H1 (cell line): ENCODE data around the gene PHC2. TPM values are rescaled to one million over a fixed set of nuclear protein-coding genes. Genes with fewer than 3 reads are reported as not detected.

Experiments
- CTCF ChIA-PET: fragments of 300-600 bp; sonication (Branson Sonifier 250); formaldehyde crosslinking; loops from one replicate; lab custom pipeline; 2021; ENCODE audit not compliant: partially characterized antibody; lab: Charles Lee
- POLR2A ChIA-PET: fragments of 300-600 bp; sonication (Branson Sonifier 250); formaldehyde crosslinking; loops from one replicate; lab custom pipeline; 2021; ENCODE audit warnings: inconsistent platforms; ENCODE audit not compliant: partially characterized antibody; lab: Charles Lee
- DNase-seq, 2 experiments: peaks; one replicate each; pipeline versions ENCODE4 v3.0.0 to v3.0.0-alpha.2; 2010 to 2022; ENCODE audit warnings: low spot score in 2 of 2, low read depth in 1 of 2, mixed read lengths in 1 of 2
- FAIRE-seq: peaks from 2 replicates; lab custom pipeline; 2011; peaks lifted over from hg19 to GRCh38; lab: Jason Lieb, UNC
- H2AFZ ChIP-seq: 2 replicates; pipeline ENCODE4 v1.8.1; 2012; ENCODE audit warnings: low read length, inconsistent platforms
- H2AK5ac ChIP-seq: 2 replicates; pipeline ENCODE4 v1.6.1; 2013; ENCODE audit warnings: low read depth, low read length
- H2BK120ac ChIP-seq: replicated peaks from 2 replicates; pipeline ENCODE3; 2013; ENCODE audit warnings: low read depth, low read length, inconsistent platforms
- H2BK12ac ChIP-seq: 2 replicates; pipeline ENCODE4 v1.6.1; 2013; ENCODE audit warnings: low read depth, low read length
- H2BK15ac ChIP-seq: 2 replicates; pipeline ENCODE4 v1.6.1; 2013; ENCODE audit warnings: low read length
- H2BK20ac ChIP-seq: 2 replicates; pipeline ENCODE4 v1.6.1; 2013; ENCODE audit warnings: low read length
- H2BK5ac ChIP-seq: 2 replicates; pipeline ENCODE4 v1.6.1; 2013; ENCODE audit warnings: low read depth, low read length
- H3K14ac ChIP-seq: 2 replicates; pipeline ENCODE4 v1.6.1; 2013; ENCODE audit warnings: inconsistent platforms; ENCODE audit not compliant: insufficient read length
- H3K18ac ChIP-seq: 2 replicates; pipeline ENCODE4 v1.6.1; 2013; ENCODE audit warnings: low read length; ENCODE audit errors: extremely low read depth
- H3K23ac ChIP-seq: 2 replicates; pipeline ENCODE4 v1.6.1; 2013; ENCODE audit warnings: inconsistent platforms; ENCODE audit not compliant: insufficient read length
- H3K23me2 ChIP-seq: 2 replicates; pipeline ENCODE4 v1.6.1; 2013; ENCODE audit warnings: low read depth, low read length
- H3K27ac ChIP-seq: 2 replicates; pipeline ENCODE4 v1.6.1; 2011; ENCODE audit warnings: low read depth, low read length, inconsistent platforms
- H3K27me3 ChIP-seq, 4 experiments: replicated peaks in 1 of 4; 1 replicate in 1 of 4; 2 replicates in 3 of 4; pipeline versions ENCODE4 v1.6.1 to v1.8.1; 2011 to 2013; ENCODE audit warnings: low read length in 3 of 4, mild to moderate bottlenecking in 3 of 4, inconsistent platforms in 2 of 4, mixed read lengths in 2 of 4, moderate library complexity in 1 of 4; ENCODE audit not compliant: control insufficient read depth in 3 of 4, insufficient read depth in 3 of 4; ENCODE audit errors: extremely low read depth in 1 of 4
- H3K36me3 ChIP-seq, 4 experiments: 2 replicates each; pipeline versions ENCODE4 v1.6.1 to v1.8.1; 2011 to 2013; ENCODE audit warnings: mild to moderate bottlenecking in 4 of 4, low read length in 3 of 4, moderate library complexity in 2 of 4, control low read depth in 1 of 4, inconsistent platforms in 1 of 4; ENCODE audit not compliant: insufficient read depth in 4 of 4, control insufficient read depth in 2 of 4
- H3K4ac ChIP-seq: replicated peaks from 2 replicates; pipeline ENCODE3; 2013; ENCODE audit warnings: low read length, low read depth, mixed read lengths, inconsistent platforms; ENCODE audit not compliant: insufficient read length
- H3K4me1 ChIP-seq, 4 experiments: replicated peaks in 1 of 4; 1 replicate in 1 of 4; 2 replicates in 3 of 4; pipeline versions ENCODE4 v1.6.1 to v1.8.1; 2011 to 2013; ENCODE audit warnings: low read length in 3 of 4, inconsistent platforms in 2 of 4, mixed read lengths in 1 of 4; ENCODE audit not compliant: insufficient read depth in 4 of 4, control insufficient read depth in 3 of 4
- H3K4me2 ChIP-seq, 2 experiments: 2 replicates each; pipeline versions ENCODE4 v1.6.1 to v1.8.1; 2011 to 2013; ENCODE audit warnings: low read depth in 2 of 2, low read length in 2 of 2, control low read depth in 1 of 2, inconsistent platforms in 1 of 2, mild to moderate bottlenecking in 1 of 2; ENCODE audit not compliant: insufficient read depth in 1 of 2
- H3K4me3 ChIP-seq, 4 experiments: fragments of 200-600, 300-600 bp in 1 of 4; sonication (generic), shearing (Covaris generic), sonication (Bioruptor Twin) in 1 of 4; 2 replicates each; pipeline versions ENCODE4 v1.5.1 to v1.8.1; 2011 to 2016; ENCODE audit warnings: low read length in 4 of 4, low read depth in 3 of 4, control low read depth in 2 of 4, inconsistent platforms in 2 of 4, mild to moderate bottlenecking in 2 of 4, mixed read lengths in 1 of 4, moderate library complexity in 1 of 4; ENCODE audit not compliant: insufficient read depth in 2 of 4; ENCODE audit errors: extremely low read depth in 1 of 4
- H3K56ac ChIP-seq: replicated peaks from 2 replicates; pipeline ENCODE3; 2013; ENCODE audit warnings: low read depth, mild to moderate bottlenecking, mixed read lengths, low read length, inconsistent platforms; ENCODE audit not compliant: insufficient read length
- H3K79me1 ChIP-seq: 2 replicates; pipeline ENCODE4 v1.6.1; 2013; ENCODE audit warnings: low read depth, low read length, control low read depth
- H3K79me2 ChIP-seq, 2 experiments: 2 replicates each; pipeline versions ENCODE4 v1.6.1 to v1.8.1; 2012 to 2013; ENCODE audit warnings: low read length in 2 of 2, mild to moderate bottlenecking in 2 of 2, inconsistent platforms in 1 of 2; ENCODE audit not compliant: insufficient read depth in 2 of 2, control insufficient read depth in 1 of 2
- H3K9ac ChIP-seq, 4 experiments: replicated peaks in 1 of 4; 1 replicate in 1 of 4; 2 replicates in 3 of 4; pipeline versions ENCODE4 v1.6.1 to v1.8.1; 2011 to 2013; ENCODE audit warnings: low read depth in 3 of 4, low read length in 3 of 4, control low read depth in 2 of 4, mild to moderate bottlenecking in 2 of 4, moderate library complexity in 2 of 4, inconsistent platforms in 1 of 4; ENCODE audit errors: extremely low read depth in 1 of 4
- H3K9me3 ChIP-seq, 2 experiments: 2 replicates each; pipeline versions ENCODE4 v1.6.1 to v1.8.1; 2012 to 2013; ENCODE audit warnings: mild to moderate bottlenecking in 2 of 2, moderate library complexity in 2 of 2, control low read depth in 1 of 2, inconsistent platforms in 1 of 2, low read depth in 1 of 2, low read length in 1 of 2, mixed read lengths in 1 of 2; ENCODE audit not compliant: insufficient read depth in 2 of 2
- H4K20me1 ChIP-seq, 2 experiments: replicated peaks in 1 of 2; 2 replicates each; pipeline versions ENCODE3 to v1.8.1; 2011 to 2013; ENCODE audit warnings: inconsistent platforms in 2 of 2, low read length in 2 of 2, mild to moderate bottlenecking in 1 of 2; ENCODE audit not compliant: insufficient read depth in 2 of 2, control insufficient read depth in 1 of 2
- H4K5ac ChIP-seq: 2 replicates; pipeline ENCODE4 v1.6.1; 2013; ENCODE audit warnings: low read length, low read depth, mixed read lengths, inconsistent platforms; ENCODE audit not compliant: insufficient read length
- H4K8ac ChIP-seq: 2 replicates; pipeline ENCODE4 v1.8.0; 2013; ENCODE audit warnings: mild to moderate bottlenecking, moderate library complexity, low read length, inconsistent platforms; ENCODE audit not compliant: insufficient read depth; ENCODE audit errors: extremely low read depth
- H4K91ac ChIP-seq: replicated peaks from 2 replicates; pipeline ENCODE3; 2013; ENCODE audit warnings: low read length, mixed read lengths, inconsistent platforms; ENCODE audit not compliant: insufficient read length
- BACH1 ChIP-seq: IDR thresholded peaks from 2 replicates; pipeline ENCODE4 v1.6.1; 2012; ENCODE audit warnings: low read length, improper control_type of control experiment
- CBX8 ChIP-seq: fragments of 300-800, 300-1000 bp; sonication (generic); IDR thresholded peaks from 2 replicates; pipeline ENCODE4 v1.7.1; 2016; ENCODE audit warnings: low read depth, low read length, borderline replicate concordance
- CEBPB ChIP-seq: IDR thresholded peaks from 2 replicates; pipeline ENCODE4 v1.6.1; 2012; ENCODE audit warnings: low read depth, low read length
- HDAC2 ChIP-seq, 2 experiments: fragments of 300-600 bp in 1 of 2; sonication (generic) in 1 of 2; IDR thresholded peaks; 2 replicates each; pipeline ENCODE4 v1.6.1; 2011 to 2012; ENCODE audit warnings: low read depth in 2 of 2, low read length in 2 of 2, mild to moderate bottlenecking in 2 of 2, moderate library complexity in 2 of 2, borderline replicate concordance in 1 of 2, inconsistent platforms in 1 of 2
- KDM5A ChIP-seq: fragments of 200-600 bp; IDR thresholded peaks from 2 replicates; pipeline ENCODE4 v1.7.1; 2012; ENCODE audit warnings: mild to moderate bottlenecking, low read length, inconsistent platforms, mixed read lengths
- POLR2AphosphoS5 ChIP-seq: IDR thresholded peaks from 2 replicates; pipeline ENCODE4 v1.6.1; 2011; ENCODE audit warnings: low read depth, low read length
- POU5F1 ChIP-seq: IDR thresholded peaks from 2 replicates; pipeline ENCODE4 v1.6.1; 2011; ENCODE audit warnings: low read depth, mild to moderate bottlenecking, low read length, moderate library complexity
- RNF2 ChIP-seq: fragments of 200-900, 300-1000 bp; sonication (generic); IDR thresholded peaks from 2 replicates; pipeline ENCODE4 v1.7.1; 2016; ENCODE audit warnings: borderline replicate concordance, low read depth, mild to moderate bottlenecking, antibody characterized with exemption, low read length; ENCODE audit not compliant: poor library complexity, severe bottlenecking; ENCODE audit errors: missing control alignments
- SAP30 ChIP-seq: fragments of 300-600 bp; sonication (generic); IDR thresholded peaks from 2 replicates; pipeline ENCODE4 v1.7.1; 2012; ENCODE audit warnings: low read length, moderate library complexity, mild to moderate bottlenecking, inconsistent platforms; ENCODE audit not compliant: insufficient read depth, insufficient replicate concordance
- SIN3A ChIP-seq, 2 experiments: IDR thresholded peaks in 1 of 2; conservative IDR thresholded peaks in 1 of 2; 2 replicates each; pipeline ENCODE4 v1.6.1; 2011 to 2012; ENCODE audit warnings: low read length in 2 of 2, improper control_type of control experiment in 1 of 2, low read depth in 1 of 2, mild to moderate bottlenecking in 1 of 2
- SP2 ChIP-seq: IDR thresholded peaks from 2 replicates; pipeline ENCODE4 v1.6.1; 2012; ENCODE audit warnings: mild to moderate bottlenecking, low read length, inconsistent platforms
- SP4 ChIP-seq: IDR thresholded peaks from 2 replicates; pipeline ENCODE4 v1.6.1; 2012; ENCODE audit warnings: low read length, inconsistent platforms
- WGBS, 2 experiments: shearing (Covaris generic) in 1 of 2; methylation state at CpG; one replicate each; pipeline versions ENCODE4 v1.1.6 to v1.1.7; 2013 to 2015; ENCODE audit warnings: low lambda C conversion rate in 2 of 2, mixed read lengths in 2 of 2, inconsistent platforms in 1 of 2, low coverage in 1 of 2, missing lambda C conversion rate in 1 of 2; ENCODE audit not compliant: insufficient replicate concordance in 2 of 2, insufficient coverage in 1 of 2, insufficient read length in 1 of 2; ENCODE audit errors: extremely low coverage in 1 of 2, missing lambda C conversion rate in 1 of 2; 5-methylcytosine and 5-hydroxymethylcytosine counted together
- polyA plus RNA-seq, 7 experiments: library from polyadenylated mRNA; depleted of rRNA in 3 of 7; stranded (reverse) in 5 of 7; unstranded in 2 of 7; fragments of >200 nt in 5 of 7; fragments of 200-250 nt in 2 of 7; gene quantifications; 1 replicate in 5 of 7; 2 replicates in 1 of 7; 4 replicates in 1 of 7; pipeline versions ENCODE4 v1.2.1 to v1.2.3, GENCODE V29; 2011 to 2013; ENCODE audit warnings: missing spikeins in 2 of 7, mixed read lengths in 2 of 7
- total RNA-seq: library from RNA; stranded (reverse); fragmentation: NEBNext Ultra II Directional; extraction: Animal tissue kit (Norgen Biotek cat#: 25700); gene quantifications from 2 replicates; pipeline ENCODE4 v1.2.1, GENCODE V29; 2021

The PHC2 gene
- total and polyA plus RNA-seq, 2 of the 8 experiments (the other 6 are each of a cell fraction or from before 2014, with no cell fraction given) = 5.6 to 14.2 TPM

DNA sequence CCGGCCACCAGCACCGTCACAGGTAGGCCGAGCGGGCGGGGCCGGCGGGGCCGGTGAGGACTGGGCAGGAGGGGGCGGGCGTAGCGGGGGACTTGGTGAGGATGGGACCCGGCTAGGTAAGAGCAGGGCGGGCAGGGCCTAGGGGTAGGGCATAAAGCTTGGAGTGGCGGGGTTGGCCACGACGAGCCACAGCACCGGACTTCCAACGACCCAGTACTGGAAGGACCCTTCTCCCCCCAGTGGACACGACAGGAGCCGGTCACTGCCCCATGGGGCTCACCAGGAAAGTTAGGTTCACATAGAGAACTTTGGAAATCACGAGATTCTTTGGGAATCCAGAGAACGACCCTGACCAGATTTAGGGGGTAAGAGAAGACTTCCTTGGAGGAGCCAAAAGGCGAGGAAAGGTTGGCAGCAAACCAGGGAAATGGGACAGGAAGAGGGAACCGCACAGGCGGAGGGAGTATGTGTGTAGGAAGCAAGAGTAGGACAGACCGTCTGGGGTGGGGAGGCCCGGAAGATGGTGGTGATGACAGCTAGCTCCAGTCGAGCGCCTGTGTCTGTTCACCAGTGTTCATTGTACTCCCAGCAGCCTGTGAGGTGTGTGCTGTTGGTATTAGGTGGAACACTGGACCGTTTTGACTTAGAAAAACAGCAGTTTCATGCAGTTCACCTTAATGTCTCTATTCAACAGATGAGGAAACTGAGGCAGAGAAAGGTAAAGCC, 154.2 kb downstream of the PHC2 start:
- no peak overlapping the region for H2AK5ac ChIP-seq
- ChIA-PET POLR2A (no interaction called here), CTCF (interaction anchor here (1.2 to 3.1 kb wide), 3 partner anchors 20 to 139 kb away, joined by 3 to 20 read pairs (median 5); no protein-coding TSS in a partner anchor)
- H3K79me1 ChIP-seq = peaks cover 9% of the 10 kb centered on the region
- H3K9ac ChIP-seq = no peak overlapping the region
- peaks cover 3 to 13% (median 6%) of the 10 kb centered on the region in 4 experiments; a peak in 5 of 8 replicates for H3K36me3 ChIP-seq
- H3K14ac ChIP-seq = no peak overlapping the region
- H2BK15ac ChIP-seq = no peak overlapping the region
- no peak overlapping the region for H3K23ac ChIP-seq
- no peak overlapping the region for H3K4me3 ChIP-seq
- no peak overlapping the region for H3K4ac ChIP-seq
- H2BK20ac ChIP-seq = no peak overlapping the region
- DNase-seq = no peak
- no peak overlapping the region for H2AFZ ChIP-seq
- H3K79me2 ChIP-seq = no peaks in the 10 kb centered on the region
- H3K18ac ChIP-seq = no peak overlapping the region
- H4K91ac ChIP-seq = no peak overlapping the region
- no peak overlapping the region for H4K5ac ChIP-seq
- H4K8ac ChIP-seq = no peak overlapping the region
- H3K4me1 ChIP-seq = peaks cover 0 to 9% (median 3%) of the 10 kb centered on the region in 4 experiments; a peak in 5 of 7 replicates
- no peaks in the 10 kb centered on the region for H3K23me2 ChIP-seq
- H3K56ac ChIP-seq = no peak overlapping the region
- no peak overlapping the region for H2BK120ac ChIP-seq
- no peaks in the 10 kb centered on the region for H3K9me3 ChIP-seq
- H3K27ac ChIP-seq = no peak overlapping the region
- H4K20me1 ChIP-seq = peaks cover 2 to 18% of the 10 kb centered on the region in 2 experiments
- H2BK12ac ChIP-seq = no peak overlapping the region
- 93% methylated on average over 24 of the region's 30 CpGs; no CpG with 5 or more reads in 1 of the 2 experiments for WGBS, 2 experiments
- H2BK5ac ChIP-seq = no peak overlapping the region
- no peak for FAIRE-seq
- no peak overlapping the region for H3K4me2 ChIP-seq
- no peaks in the 10 kb centered on the region for H3K27me3 ChIP-seq
- TF ChIP-seq SAP30 = no peak
- no peak for TF ChIP-seq SIN3A (conservative IDR thresholded peaks at IDR 0.05 in 1 of 2, IDR thresholded peaks at IDR 0.05 in 1 of 2; ENCODE audit: low read depth in 1 of 2, low read length in 2 of 2)
- TF ChIP-seq POLR2AphosphoS5 = no peak
- TF ChIP-seq HDAC2 (IDR thresholded peaks at IDR 0.05; ENCODE audit: borderline replicate concordance in 1 of 2, low read depth in 2 of 2, low read length in 2 of 2) = no peak
- no peak for TF ChIP-seq CEBPB
- no peak for TF ChIP-seq SP2
- no peak for TF ChIP-seq KDM5A
- no peak for TF ChIP-seq CBX8
- no peak for TF ChIP-seq RNF2
- TF ChIP-seq SP4 = no peak
- no peak for TF ChIP-seq BACH1
- no peak for TF ChIP-seq POU5F1
